Activated CD4-positive, alpha-beta T cell treated with anti-CD3 and anti-CD28 coated beads for 1 hour (primary cell): ENCODE measurements around the gene ITGB7.

ENCODE experiments used
- DNase-seq: peaks from one replicate; pipeline ENCODE4 v3.0.0-alpha.2; 2020

The ITGB7 gene

GRCh38 chr12:53207042-53207441 lies at the start of gene ITGB7:
TSS of gene ITGB7 (minus strand) at chr12:53207251. CDS start at chr12:53200443, 6,808 bp downstream.
- peak; percentile 57 for DNase-seq

GRCh38 chr12:53255996-53256395 lies 48.9 kb upstream of the ITGB7 start:
- no peak for DNase-seq

GRCh38 chr12:53254816-53255545 lies 47.9 kb upstream of the ITGB7 start:
- no peak for DNase-seq

GRCh38 chr12:53253298-53253697 lies 46.2 kb upstream of the ITGB7 start:
- no peak for DNase-seq

- no peak for DNase-seq
These were observed 45.4 kb upstream of the ITGB7 start for GRCh38 chr12:53252349-53252916.

- peak; percentile 52 for DNase-seq
These were observed 44.7 kb upstream of the ITGB7 start for GRCh38 chr12:53251477-53252348.

- no peak for DNase-seq
These were observed 38.2 kb upstream of the ITGB7 start for GRCh38 chr12:53245286-53245685.

GRCh38 chr12:53244337-53244736 lies 37.3 kb upstream of the ITGB7 start:
- no peak for DNase-seq

- DNase-seq: no peak
These were observed 34.8 kb upstream of the ITGB7 start for GRCh38 chr12:53241623-53242412.

- DNase-seq: no peak
These were observed 32.7 kb upstream of the ITGB7 start for GRCh38 chr12:53239643-53240258.

GRCh38 chr12:53236443-53237111 lies 29.5 kb upstream of the ITGB7 start:
- no peak for DNase-seq

GRCh38 chr12:53235742-53236442 lies 28.8 kb upstream of the ITGB7 start:
- no peak for DNase-seq

GRCh38 chr12:53235164-53235563 lies 28.1 kb upstream of the ITGB7 start:
- DNase-seq: no peak

GRCh38 chr12:53234271-53234914 lies 27.3 kb upstream of the ITGB7 start:
- no peak for DNase-seq

- no peak for DNase-seq
These were observed 26.6 kb upstream of the ITGB7 start for GRCh38 chr12:53233671-53234121.

GRCh38 chr12:53232646-53233461 lies 25.8 kb upstream of the ITGB7 start:
- no peak for DNase-seq

- peak; percentile 47 for DNase-seq
These were observed 25.0 kb upstream of the ITGB7 start, which contains the start of gene RARG for GRCh38 chr12:53231921-53232645. TSS of gene RARG (minus strand) at chr12:53232209. CDS start at chr12:53227545, 4,664 bp downstream.

GRCh38 chr12:53231671-53231920 lies 24.5 kb upstream of the ITGB7 start:
- DNase-seq: no peak
